LHCN-M2 (cell line): Measurements from ENCODE around the gene CNOT4. TPM values are rescaled to one million over a fixed set of nuclear protein-coding genes. Genes with fewer than 3 reads are reported as not detected.
"Not testable (repeated sequence)": the region's sequence is repeated elsewhere in the genome, so short reads cannot be mapped to it uniquely, and the experiment has no call there.

Source experiments
- DNase-seq: peaks from one replicate; pipeline ENCODE4 v3.0.0-alpha.2; 2012; ENCODE audit warnings: low read depth
- total RNA-seq: library from RNA; depleted of rRNA; stranded (reverse); fragments of >200 nt; gene quantifications from 2 replicates; pipeline ENCODE4 v1.2.3, GENCODE V29; 2014; rRNA removed

CNOT4 gene
- total RNA-seq, 1 experiment from 2014 or later, result 15.7 TPM

DNA sequence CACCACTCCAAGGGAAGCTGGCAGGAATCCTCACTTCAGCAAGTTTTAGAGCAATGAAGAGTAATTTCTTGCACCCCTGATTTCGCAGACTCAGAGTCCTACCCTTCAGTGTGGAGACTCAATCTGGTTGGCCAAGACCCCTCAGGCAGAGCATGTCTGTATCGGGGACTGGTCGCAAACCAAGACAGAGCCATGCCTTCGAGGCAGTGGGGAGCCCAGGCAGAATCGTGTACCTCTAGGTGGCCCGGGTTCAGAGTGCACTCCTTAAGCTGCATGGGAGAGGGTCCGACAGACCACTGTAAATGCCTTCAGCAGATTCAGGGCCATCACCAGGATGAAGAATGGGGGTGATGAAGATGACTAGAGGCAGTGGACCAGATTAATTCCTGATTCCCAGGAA, 181.4 kb downstream of the CNOT4 start:
- no peak for DNase-seq

DNA sequence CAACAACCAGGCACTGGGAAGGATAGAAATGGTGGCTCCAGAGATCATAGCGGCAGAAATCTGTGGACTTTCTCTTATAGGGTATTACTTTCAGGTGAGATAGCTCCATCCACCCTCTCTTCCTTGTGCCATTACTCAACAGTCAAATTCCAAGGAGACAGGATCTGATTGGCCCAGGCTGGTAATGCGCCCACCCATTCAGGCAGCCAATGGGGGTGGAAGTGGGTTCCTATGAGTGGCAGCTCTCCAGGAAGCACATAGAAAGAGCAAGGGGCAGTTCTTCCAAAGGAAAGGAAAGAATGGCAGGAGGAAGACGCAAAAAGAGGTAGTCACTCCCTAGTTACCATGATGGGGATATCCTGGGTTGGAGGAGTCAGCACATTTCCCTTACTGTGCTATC, 181.8 kb downstream of the CNOT4 start:
- no peak for DNase-seq

DNA sequence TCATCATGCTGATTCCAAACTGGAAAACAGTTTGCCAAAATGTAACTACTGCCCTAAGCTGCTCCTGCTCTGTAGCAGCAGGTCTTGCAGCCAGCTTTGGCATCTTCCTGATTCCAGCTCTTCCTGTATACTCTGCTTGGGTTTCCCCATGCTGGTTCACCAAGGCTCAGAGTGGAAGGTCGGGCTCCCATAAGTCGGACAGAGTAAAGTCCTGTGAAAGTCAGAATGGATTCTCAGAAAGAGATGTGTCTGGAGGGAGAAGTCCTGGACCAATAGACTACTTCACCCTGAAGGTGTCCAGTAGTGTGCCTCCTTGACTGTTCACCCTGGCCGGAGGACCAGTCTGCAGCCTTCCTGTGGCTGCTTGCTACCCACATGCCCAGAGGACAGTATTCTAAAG, 182.4 kb downstream of the CNOT4 start:
- DNase-seq, result no peak

DNA sequence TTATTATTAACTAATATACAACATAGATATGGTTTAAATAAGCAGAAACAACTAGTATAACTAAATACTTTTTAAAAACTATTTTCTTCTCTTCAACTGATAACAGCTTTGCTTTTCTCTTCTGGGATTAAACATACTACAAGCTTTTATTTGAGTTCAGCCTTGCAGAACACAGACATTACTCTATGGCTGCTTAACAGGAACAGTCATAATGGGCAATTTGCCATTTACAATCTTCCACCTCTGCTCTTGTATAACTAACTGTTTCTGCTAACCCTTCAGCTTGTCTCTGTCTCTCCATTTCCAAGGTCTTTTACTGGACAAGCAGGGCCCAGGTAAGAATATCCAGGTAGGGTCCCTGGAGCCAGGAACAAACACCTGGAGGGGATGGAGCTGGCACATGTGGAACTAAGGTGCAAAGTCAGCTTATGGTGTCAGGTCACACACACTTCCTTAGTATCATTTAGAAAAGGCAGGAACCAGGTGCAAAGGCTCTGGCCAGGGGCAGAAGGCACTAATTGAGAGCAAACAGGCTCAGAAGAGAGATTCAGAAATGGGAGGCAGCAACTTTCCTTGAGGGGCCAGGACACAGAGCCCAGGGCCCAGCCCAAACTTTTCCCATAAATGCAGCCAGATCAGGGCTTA, 183.1 kb downstream of the CNOT4 start:
- no peak for DNase-seq

DNA sequence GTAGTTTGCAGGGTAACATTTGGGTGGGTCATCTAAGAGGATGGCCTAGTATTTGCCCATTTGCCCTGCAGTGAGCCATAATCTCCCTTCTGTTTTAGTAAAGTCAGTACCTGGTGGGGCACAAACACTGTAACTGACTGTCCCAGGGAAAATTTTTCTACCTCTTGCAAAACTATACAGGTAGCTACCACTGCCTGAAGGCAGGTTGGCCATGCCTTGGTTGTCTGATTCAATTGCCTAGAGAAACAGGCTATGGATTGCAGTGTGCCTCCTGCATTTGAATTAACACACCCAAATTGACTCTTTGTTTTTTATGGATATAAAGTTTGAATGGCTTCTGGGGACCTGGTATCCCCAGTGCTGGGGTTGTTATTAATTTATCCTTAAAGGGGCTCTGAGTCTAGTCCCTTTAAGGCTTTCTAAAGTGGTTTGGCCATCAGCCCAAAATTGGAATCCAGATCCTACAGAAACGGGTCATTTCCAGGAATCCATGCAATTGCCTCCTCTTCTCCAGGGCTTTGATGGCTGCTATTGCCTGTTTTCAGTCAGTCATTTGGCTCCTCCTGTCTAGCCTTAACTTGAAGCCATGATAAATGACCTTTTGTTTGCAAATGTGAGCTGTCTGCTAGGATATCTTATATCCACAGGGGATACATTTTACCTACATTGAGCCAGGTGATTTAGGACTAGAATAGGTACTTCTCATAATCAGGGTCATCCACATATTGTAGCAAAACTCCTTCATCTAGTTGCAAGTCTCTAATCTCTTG, 187.1 kb downstream of the CNOT4 start:
- DNase-seq, result no peak

DNA sequence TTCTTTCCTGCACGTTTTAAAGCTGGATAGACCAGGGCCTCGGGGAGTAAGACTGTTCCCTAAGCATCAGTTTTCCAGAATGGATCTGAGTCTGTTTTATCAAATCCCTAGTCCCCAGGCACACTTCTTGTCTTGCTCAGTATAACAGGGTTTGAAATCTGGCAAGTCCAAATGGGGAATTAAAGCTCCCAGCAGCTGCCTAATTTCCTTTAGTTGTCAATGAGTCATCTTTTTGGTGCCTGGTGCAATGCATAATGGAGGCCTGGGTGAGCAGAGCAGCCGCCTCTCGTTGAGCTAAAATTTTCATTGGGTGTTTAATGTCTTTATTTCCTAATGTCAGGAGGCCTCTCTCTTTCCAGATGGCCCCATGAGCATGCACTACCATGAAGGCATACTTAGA, 188.3 kb downstream of the CNOT4 start:
- peak; percentile 87 for DNase-seq

DNA sequence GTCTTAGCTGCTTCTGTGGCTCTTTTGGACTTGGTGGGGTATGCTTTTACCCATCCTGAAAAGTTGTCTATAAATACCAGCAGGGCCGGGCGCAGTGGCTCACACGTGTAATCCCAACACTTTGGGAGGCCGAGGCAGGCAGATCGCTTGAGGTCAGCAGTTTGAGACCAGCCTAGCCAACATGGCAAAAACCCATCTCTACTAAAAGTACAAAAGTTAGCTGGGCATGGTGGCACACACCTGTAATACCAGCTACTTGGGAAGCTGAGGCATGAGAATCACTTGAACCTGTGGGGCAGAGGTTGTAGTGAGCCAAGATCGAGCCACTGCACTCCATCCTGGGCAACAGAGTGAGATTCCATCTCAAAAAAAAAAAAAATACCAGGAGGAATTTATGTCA, 188.9 kb downstream of the CNOT4 start:
- DNase-seq, result not testable (repeated sequence)

DNA sequence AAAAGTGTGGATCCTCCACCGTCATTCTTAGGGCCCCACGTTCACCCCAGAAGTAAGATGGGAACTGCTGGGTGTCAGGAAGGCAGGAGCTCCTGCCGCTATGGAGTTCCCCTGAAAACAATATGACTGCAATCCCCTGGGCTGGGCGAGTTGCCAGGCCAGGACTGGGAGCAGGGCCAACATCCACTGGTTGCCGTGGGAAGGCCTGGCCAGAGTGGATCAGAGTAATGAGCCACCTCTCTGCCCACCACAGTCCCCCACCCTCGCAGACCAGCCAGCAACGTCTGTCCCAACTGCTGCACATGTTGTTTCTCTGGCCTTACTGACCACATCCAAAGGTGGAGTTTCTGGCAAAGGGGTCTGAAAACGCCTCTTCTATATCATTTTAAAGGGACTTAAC, 189.6 kb downstream of the CNOT4 start:
- DNase-seq, result peak; percentile 92

DNA sequence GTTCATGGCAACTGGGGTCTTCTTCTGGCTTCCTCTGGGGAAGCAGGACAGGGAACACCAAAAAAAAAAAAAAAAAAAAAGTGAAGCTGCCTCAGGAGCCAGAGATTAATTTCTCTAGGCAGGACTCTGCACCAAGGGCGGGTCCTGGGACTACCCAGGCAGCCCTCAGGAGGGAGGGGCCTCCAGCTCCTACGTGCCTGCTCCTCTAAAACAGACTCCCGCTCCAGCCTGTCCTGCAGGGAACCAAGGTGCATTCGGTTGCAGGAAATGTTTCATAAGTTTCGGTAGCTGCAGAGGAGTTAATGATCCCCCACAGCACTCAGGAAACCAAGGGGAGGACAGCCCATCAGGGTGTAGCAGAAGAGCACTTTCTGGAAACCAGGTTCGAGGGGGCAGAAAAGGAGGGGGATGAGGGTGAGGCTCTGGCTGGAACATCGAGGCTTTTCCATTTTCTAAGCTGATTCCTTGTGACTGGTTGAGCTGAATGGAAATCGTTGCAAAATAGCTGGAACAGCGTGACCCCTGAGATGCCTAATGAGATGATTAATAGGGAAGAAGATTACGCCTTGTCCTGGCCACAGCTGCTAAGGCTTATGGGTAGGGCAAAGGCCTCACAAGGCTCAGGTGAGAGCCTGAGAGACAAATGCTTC, 192.1 kb downstream of the CNOT4 start:
- DNase-seq, result no peak

DNA sequence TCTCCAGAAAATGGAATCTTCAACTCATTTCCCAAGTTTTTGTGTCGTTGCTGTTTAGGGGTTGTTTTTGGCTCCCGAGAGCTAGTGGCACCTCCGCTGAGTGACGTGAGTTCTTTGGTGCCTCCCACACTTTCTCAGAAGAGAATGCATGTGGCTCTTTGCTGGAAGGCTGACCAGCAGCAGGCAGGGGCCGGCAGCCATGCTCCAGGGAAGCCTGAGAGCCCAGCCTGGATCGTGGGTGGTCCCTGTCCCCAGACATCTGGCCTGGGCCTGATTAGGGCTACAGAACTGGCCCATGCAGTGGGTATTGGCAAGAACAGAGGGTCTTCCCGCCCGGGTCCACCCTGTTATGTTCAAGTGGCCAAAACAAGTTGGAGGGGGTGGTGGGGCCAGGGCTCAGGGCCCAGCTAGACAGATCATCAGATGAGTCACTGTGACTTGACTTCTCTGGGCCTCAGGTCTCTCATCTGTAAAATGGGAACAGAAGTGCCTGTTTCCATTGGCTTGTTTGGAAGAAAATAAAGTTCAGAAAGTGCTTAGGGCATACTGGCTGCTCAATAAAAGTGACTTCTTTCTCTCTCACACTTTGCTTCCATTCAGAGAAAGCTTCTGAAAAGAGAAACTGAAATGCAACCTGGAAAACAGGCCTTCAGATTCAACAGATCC, 193.1 kb downstream of the CNOT4 start:
- no peak for DNase-seq

DNA sequence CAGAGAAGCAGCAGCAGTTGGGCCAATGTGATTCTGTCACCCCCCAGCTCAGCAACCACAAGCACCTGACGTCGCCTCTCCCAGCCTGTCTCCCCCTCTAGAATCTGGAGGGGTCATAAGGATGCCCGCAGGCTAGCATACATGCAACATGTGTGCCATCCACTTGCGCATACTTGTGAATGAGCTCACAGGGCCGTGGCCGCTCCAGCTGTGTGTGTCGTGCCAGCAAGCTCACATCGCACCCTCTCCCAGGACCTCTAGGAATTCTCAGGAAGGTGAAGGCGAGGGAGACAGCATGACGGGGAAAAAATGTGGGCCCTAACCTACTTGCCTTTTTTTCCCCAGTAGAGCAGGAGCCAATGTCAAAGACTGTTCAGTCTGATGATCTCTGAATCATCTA, 195.9 kb downstream of the CNOT4 start:
- no peak for DNase-seq

Other genes with a start within 250 kb of the CNOT4 start
- 106 and 116 TPM in 2 replicates for gene NUP205, start 47.8 kb upstream of the CNOT4 start, total RNA-seq
- gene STMP1, start 152.4 kb upstream of the CNOT4 start, total RNA-seq, result 21.6 and 26.7 TPM in 2 replicates
- gene SLC13A4, start 218.1 kb upstream of the CNOT4 start, total RNA-seq, result 0.06 TPM in 1 of 2 replicates, not detected in the other
- 3.7 and 4.1 TPM in 2 replicates for gene FAM180A, start 238.7 kb upstream of the CNOT4 start, total RNA-seq